K562 (cell line): ENCODE results near the gene RWDD3. TPM values are rescaled to one million over a fixed set of nuclear protein-coding genes. Genes with fewer than 3 reads are reported as not detected.

ENCODE experiments used
- ATAC-seq: fragments of 200-7000 bp; cut with Tn5 transposase; 3 replicates; pipeline ENCODE4 v1.9.1; 2020; ENCODE audit warnings: moderate library complexity
- BruUV-seq: library from RNA; stranded (reverse); fragments of 400-500 nt; replicated peaks from 2 replicates; lab custom pipeline; 2021; lab: Mats Ljungman, UMichigan
- CTCF ChIA-PET: fragments of 300-600 bp; formaldehyde crosslinking; extraction: SDS; loops from one replicate; lab custom pipeline; 2021; ENCODE audit warnings: low intra/inter-chr PET ratio; lab: Yijun Ruan, JAX
- POLR2A ChIA-PET: fragments of 300-600, 350-650 bp; sonication (Branson Sonifier 250); formaldehyde crosslinking; extraction: SDS; loops from one replicate; lab custom pipeline; 2021; ENCODE audit warnings: antibody characterized with exemption, inconsistent platforms; lab: Yijun Ruan, JAX
- DNase-seq, 4 experiments: peaks; one replicate each; pipeline versions ENCODE4 v3.0.0 to v3.0.0-alpha.2; 2011 to 2018; ENCODE audit warnings: low spot score in 3 of 4, mixed read lengths in 3 of 4; ENCODE audit errors: extremely low read depth in 1 of 4
- FAIRE-seq: peaks from 2 replicates; lab custom pipeline; 2011; peaks lifted over from hg19 to GRCh38; lab: Jason Lieb, UNC
- H2AFZ ChIP-seq: 2 replicates; pipeline ENCODE4 v1.6.0; 2011; ENCODE audit warnings: low read depth, low read length, control low read depth, inconsistent platforms
- H3K27ac ChIP-seq: fragments of 200-600 bp; 3 replicates; pipeline ENCODE4 v1.8.0; 2011; ENCODE audit warnings: low read depth, mild to moderate bottlenecking, control low read depth, inconsistent platforms, low read length, moderate library complexity, mixed read lengths; ENCODE audit errors: extremely low read depth
- H3K27me3 ChIP-seq, 2 experiments: fragments of 300-600 bp in 1 of 2; 2 replicates in 1 of 2; 3 replicates in 1 of 2; pipeline versions ENCODE4 v1.6.0 to v1.8.0; 2011; ENCODE audit warnings: inconsistent platforms in 2 of 2, low read length in 2 of 2, mild to moderate bottlenecking in 1 of 2, mixed read lengths in 1 of 2, moderate library complexity in 1 of 2; ENCODE audit not compliant: control insufficient read depth in 2 of 2, insufficient read depth in 2 of 2
- H3K36me3 ChIP-seq: fragments of 300-600 bp; 3 replicates; pipeline ENCODE4 v1.8.0; 2011; ENCODE audit warnings: mild to moderate bottlenecking, low read length, inconsistent platforms; ENCODE audit not compliant: control insufficient read depth, insufficient read depth
- H3K4me1 ChIP-seq, 2 experiments: fragments of 200-600 bp in 1 of 2; replicated peaks in 1 of 2; 2 replicates in 1 of 2; 3 replicates in 1 of 2; pipeline versions ENCODE4 v1.5.1 to v1.8.0; 2011; ENCODE audit warnings: inconsistent platforms in 2 of 2, low read length in 2 of 2, mild to moderate bottlenecking in 1 of 2, mixed read lengths in 1 of 2, moderate library complexity in 1 of 2; ENCODE audit not compliant: control insufficient read depth in 2 of 2, insufficient read depth in 2 of 2
- H3K4me2 ChIP-seq: 2 replicates; pipeline ENCODE4 v1.6.1; 2011; ENCODE audit warnings: low read length, control low read depth, inconsistent platforms, mixed read lengths; ENCODE audit not compliant: insufficient read depth
- H3K4me3 ChIP-seq: fragments of 200-600 bp; sonication (generic), shearing (Covaris generic); 2 replicates; pipeline ENCODE4 v1.5.1; 2016; ENCODE audit warnings: control low read depth, inconsistent platforms
- H3K79me2 ChIP-seq: fragments of 200-600 bp; 3 replicates; pipeline ENCODE4 v1.8.0; 2011; ENCODE audit warnings: low read length, inconsistent platforms; ENCODE audit not compliant: control insufficient read depth, insufficient read depth
- H3K9ac ChIP-seq, 2 experiments: 2 replicates each; pipeline versions ENCODE4 v1.6.0 to v1.6.1; 2011; ENCODE audit warnings: low read depth in 2 of 2, low read length in 2 of 2, control low read depth in 1 of 2, inconsistent platforms in 1 of 2, mild to moderate bottlenecking in 1 of 2, mixed read lengths in 1 of 2; ENCODE audit not compliant: insufficient read depth in 1 of 2
- H3K9me1 ChIP-seq: one replicate; pipeline ENCODE4 v1.6.0; 2011; ENCODE audit warnings: inconsistent platforms, mild to moderate bottlenecking, low read length, moderate library complexity; ENCODE audit not compliant: control insufficient read depth, insufficient read depth
- H3K9me3 ChIP-seq: replicated peaks from 2 replicates; pipeline ENCODE4 v1.5.1; 2011; ENCODE audit warnings: low read depth, low read length, inconsistent platforms; ENCODE audit not compliant: control insufficient read depth, insufficient read depth
- H4K20me1 ChIP-seq: replicated peaks from 2 replicates; pipeline ENCODE4 v1.6.1; 2011; ENCODE audit warnings: low read length, inconsistent platforms, mixed read lengths; ENCODE audit not compliant: control insufficient read depth, insufficient read depth
- CBFA2T3 ChIP-seq: fragments of 450-650 bp; IDR thresholded peaks from 2 replicates; pipeline ENCODE4 v1.6.1; 2017
- CTBP1 ChIP-seq: fragments of 450-650 bp; IDR thresholded peaks from 2 replicates; pipeline ENCODE4 v1.6.1; 2016; ENCODE audit warnings: borderline replicate concordance
- FOS ChIP-seq: IDR thresholded peaks from 3 replicates; pipeline ENCODE4 v1.6.1; 2011; ENCODE audit not compliant: insufficient read length; ENCODE audit errors: extremely low read depth
- NR2F6 ChIP-seq: fragments of 450-650 bp; formaldehyde crosslinking; IDR thresholded peaks from 2 replicates; pipeline ENCODE4 v1.4.0; 2020; ENCODE audit warnings: mild to moderate bottlenecking
- SIN3B ChIP-seq: fragments of 450-650 bp; IDR thresholded peaks from 2 replicates; pipeline ENCODE4 v1.6.1; 2017; ENCODE audit warnings: low read depth, mild to moderate bottlenecking, moderate library complexity
- ZBTB8A ChIP-seq: fragments of 450-650 bp; IDR thresholded peaks from 2 replicates; pipeline ENCODE4 v1.6.1; 2018; ENCODE audit warnings: mild to moderate bottlenecking, moderate library complexity; ENCODE audit not compliant: partially characterized antibody
- ZNF696 ChIP-seq: fragments of 250-450 bp; sonication (Bioruptor Pico); conservative IDR thresholded peaks from 2 replicates; pipeline ENCODE4 v1.4.0; 2020; ENCODE audit warnings: mild to moderate bottlenecking, moderate library complexity
- WGBS: fragments of 100-300 bp; shearing (Covaris generic); methylation state at CpG from one replicate; pipeline ENCODE4 v1.1.6; 2016; ENCODE audit warnings: low coverage, mixed read lengths; ENCODE audit not compliant: insufficient coverage; ENCODE audit errors: missing lambda C conversion rate; 5-methylcytosine and 5-hydroxymethylcytosine counted together
- in situ Hi-C: fragments of 300-500 bp; cut with MboI; formaldehyde crosslinking; loops from 4 replicates; pipeline ENCODE4 v1.15.0; 2018; ENCODE audit warnings: inconsistent platforms, mixed read lengths
- intact Hi-C: fragments of 100-400 bp; cut with micrococcal nuclease; formaldehyde crosslinking; loops from 2 replicates; pipeline ENCODE4 v1.14.2; 2022
- polyA plus RNA-seq, 8 experiments: library from polyadenylated mRNA; depleted of rRNA in 4 of 8; stranded (reverse) in 5 of 8; unstranded in 3 of 8; fragments of >200 nt; fragmentation: Nextera tagmentation in 2 of 8; fragmentation: Illumina TruSeq in 1 of 8; extraction: Ambion mirVana in 2 of 8; extraction: Trizol in 1 of 8; gene quantifications; 2 replicates each; pipeline versions ENCODE4 v1.2.1 to v1.2.3, GENCODE V29; 2011 to 2014; ENCODE audit warnings: inconsistent platforms in 1 of 8, missing spikeins in 1 of 8
- total RNA-seq, 7 experiments: library from RNA; depleted of rRNA in 6 of 7; stranded (reverse); fragments of >200 nt in 6 of 7; fragmentation: Illumina TruSeq in 2 of 7; extraction: Trizol in 2 of 7; gene quantifications; 2 replicates each; pipeline versions ENCODE4 v1.2.1 to v1.2.3, GENCODE V29; 2011 to 2021; ENCODE audit warnings: low replicate concordance in 1 of 7
- TF ChIP-seq, protein P1 (sequence below): fragments of 250-450 bp; sonication (Bioruptor Pico); IDR thresholded peaks from 2 replicates; pipeline ENCODE4 v1.5.0; 2020; ENCODE audit warnings: mild to moderate bottlenecking, borderline replicate concordance
- TF ChIP-seq, protein P2 (sequence below): sonication (generic); formaldehyde crosslinking; IDR thresholded peaks from 2 replicates; pipeline ENCODE4 v1.4.0; 2020; ENCODE audit warnings: mild to moderate bottlenecking, missing genetic modification reagents

Gene RWDD3
- total and polyA plus RNA-seq, 9 of the 15 experiments (the other 6 are each of a cell fraction or from before 2014, with no cell fraction given), result 21.6 to 65.0 (median 34.9) TPM

DNA sequence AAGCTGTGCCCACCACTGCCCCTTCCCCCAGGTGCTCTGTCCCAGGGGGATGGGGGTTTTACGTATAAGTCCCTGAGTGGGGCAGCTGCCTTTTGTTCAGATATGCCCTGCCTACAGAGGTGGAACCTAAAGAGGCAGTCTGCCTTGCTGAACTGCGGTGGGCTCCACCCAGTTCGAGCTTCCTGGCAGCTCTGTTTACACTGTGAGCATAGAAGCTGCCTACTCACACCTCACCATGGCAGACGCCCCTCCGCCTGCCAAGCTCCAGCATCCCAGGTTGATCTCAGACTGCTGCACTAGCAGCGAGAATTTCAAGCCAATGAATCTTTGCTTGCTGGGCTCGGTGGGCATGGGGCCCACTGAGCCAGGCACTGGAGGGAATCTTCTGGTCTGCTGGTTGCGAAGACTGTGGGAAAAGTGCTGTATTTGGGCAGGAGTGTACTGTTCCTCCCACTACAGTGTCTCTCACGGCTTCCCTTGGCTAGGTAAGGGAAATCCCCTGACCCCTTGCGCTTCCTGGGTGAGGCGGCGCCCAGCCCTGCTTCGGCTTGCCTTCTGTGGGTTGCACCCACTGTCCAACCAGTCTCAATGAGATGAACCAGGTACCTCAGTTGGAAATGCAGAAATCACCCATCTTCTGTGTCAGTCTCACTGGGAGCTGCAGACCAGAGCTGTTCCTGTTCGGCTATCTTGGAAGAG is 17.6 kb upstream of the RWDD3 start (continued):
- no peak for TF ChIP-seq NR2F6 (CRISPR knock-in tag)
- TF ChIP-seq, protein P1, sequence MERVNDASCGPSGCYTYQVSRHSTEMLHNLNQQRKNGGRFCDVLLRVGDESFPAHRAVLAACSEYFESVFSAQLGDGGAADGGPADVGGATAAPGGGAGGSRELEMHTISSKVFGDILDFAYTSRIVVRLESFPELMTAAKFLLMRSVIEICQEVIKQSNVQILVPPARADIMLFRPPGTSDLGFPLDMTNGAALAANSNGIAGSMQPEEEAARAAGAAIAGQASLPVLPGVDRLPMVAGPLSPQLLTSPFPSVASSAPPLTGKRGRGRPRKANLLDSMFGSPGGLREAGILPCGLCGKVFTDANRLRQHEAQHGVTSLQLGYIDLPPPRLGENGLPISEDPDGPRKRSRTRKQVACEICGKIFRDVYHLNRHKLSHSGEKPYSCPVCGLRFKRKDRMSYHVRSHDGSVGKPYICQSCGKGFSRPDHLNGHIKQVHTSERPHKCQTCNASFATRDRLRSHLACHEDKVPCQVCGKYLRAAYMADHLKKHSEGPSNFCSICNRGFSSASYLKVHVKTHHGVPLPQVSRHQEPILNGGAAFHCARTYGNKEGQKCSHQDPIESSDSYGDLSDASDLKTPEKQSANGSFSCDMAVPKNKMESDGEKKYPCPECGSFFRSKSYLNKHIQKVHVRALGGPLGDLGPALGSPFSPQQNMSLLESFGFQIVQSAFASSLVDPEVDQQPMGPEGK (CRISPR knock-in tag), result no peak

GRCh38 chr1:95217371-95217770 is 16.6 kb upstream of the RWDD3 start:
- H3K4me3 ChIP-seq, result no peak overlapping the region
- BruUV-seq, result no TSS peak
- intact Hi-C loops (no loop called here), in situ Hi-C loops (no loop called here)
- H3K9ac ChIP-seq, result no peak overlapping the region
- no peaks in the 10 kb centered on the region for H3K27me3 ChIP-seq
- TF ChIP-seq CBFA2T3 (peak; percentile 31; the same call in 1 of the 2 replicates), FOS (no peak), SIN3B (no peak), CTBP1 (peak; percentile 54; the same call in 1 of the 2 replicates), ZNF696 (CRISPR knock-in tag) (no peak), ZBTB8A (no peak)
- TF ChIP-seq, protein P2, sequence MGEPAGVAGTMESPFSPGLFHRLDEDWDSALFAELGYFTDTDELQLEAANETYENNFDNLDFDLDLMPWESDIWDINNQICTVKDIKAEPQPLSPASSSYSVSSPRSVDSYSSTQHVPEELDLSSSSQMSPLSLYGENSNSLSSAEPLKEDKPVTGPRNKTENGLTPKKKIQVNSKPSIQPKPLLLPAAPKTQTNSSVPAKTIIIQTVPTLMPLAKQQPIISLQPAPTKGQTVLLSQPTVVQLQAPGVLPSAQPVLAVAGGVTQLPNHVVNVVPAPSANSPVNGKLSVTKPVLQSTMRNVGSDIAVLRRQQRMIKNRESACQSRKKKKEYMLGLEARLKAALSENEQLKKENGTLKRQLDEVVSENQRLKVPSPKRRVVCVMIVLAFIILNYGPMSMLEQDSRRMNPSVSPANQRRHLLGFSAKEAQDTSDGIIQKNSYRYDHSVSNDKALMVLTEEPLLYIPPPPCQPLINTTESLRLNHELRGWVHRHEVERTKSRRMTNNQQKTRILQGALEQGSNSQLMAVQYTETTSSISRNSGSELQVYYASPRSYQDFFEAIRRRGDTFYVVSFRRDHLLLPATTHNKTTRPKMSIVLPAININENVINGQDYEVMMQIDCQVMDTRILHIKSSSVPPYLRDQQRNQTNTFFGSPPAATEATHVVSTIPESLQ (CRISPR knock-in tag), result no peak
- no peaks in the 10 kb centered on the region for H3K36me3 ChIP-seq
- CTCF ChIA-PET, result no interaction called here
- H4K20me1 ChIP-seq, result no peaks in the 10 kb centered on the region
- no peak overlapping the region for H3K27ac ChIP-seq
- POLR2A ChIA-PET, result no interaction called here
- no peak overlapping the region for H2AFZ ChIP-seq
- 8% methylated on average over 1 of the region's 1 CpG for WGBS
- H3K9me1 ChIP-seq, result no peaks in the 10 kb centered on the region
- DNase-seq (no peak), FAIRE-seq (peak; percentile 6), ATAC-seq (peak; percentile 65)
- H3K9me3 ChIP-seq, result no peaks in the 10 kb centered on the region
- H3K4me1 ChIP-seq, result no peaks in the 10 kb centered on the region; a peak in 2 of 5 replicates
- no peaks in the 10 kb centered on the region for H3K79me2 ChIP-seq
- H3K4me2 ChIP-seq, result no peak overlapping the region
